ENCODE data around the gene JAKMIP1. TPM values are rescaled to one million over a fixed set of nuclear protein-coding genes. Genes with fewer than 3 reads are reported as not detected.

Gene JAKMIP1
- total and polyA plus RNA-seq, 4 donors: 0.08 to 0.46 (median 0.22) TPM

- Histone ChIP-seq H3K27me3 (ENCODE audit: control insufficient read depth in 3 of 3, insufficient read depth in 3 of 3, low read length in 2 of 3) (peaks cover 0 to 2% (median 0%) of the 10 kb centered on the region in 3 donors), H3K9me3 (ENCODE audit: control insufficient read depth in 4 of 4, insufficient read depth in 3 of 4, low read length in 3 of 4) (peaks cover 0 to 14% (median 0%) of the 10 kb centered on the region in 4 donors), H3K36me3 (ENCODE audit: control insufficient read depth in 4 of 4, insufficient read depth in 4 of 4, low read length in 4 of 4) (no peaks in the 10 kb centered on the region), H3K9ac (ENCODE audit: insufficient read depth in 1 of 2, low read length in 2 of 2) (no peak overlapping the region), H3K27ac (ENCODE audit: low read depth in 1 of 2, low read length in 1 of 2) (no peak overlapping the region), H3K4me3 (no peak overlapping the region), H3K4me1 (ENCODE audit: control insufficient read depth in 5 of 5, insufficient read depth in 5 of 5, low read length in 5 of 5) (no peaks in the 10 kb centered on the region)
- ATAC-seq (ENCODE audit: insufficient read depth, low FRiP score) (no peak), DNase-seq (no peak)
- 50 to 68% methylated on average over 7 of the region's 7 CpGs for WGBS, 2 donors
- no peak for TF ChIP-seq CTCF (IDR thresholded peaks at IDR 0.05; ENCODE audit: control extremely low read depth, extremely low read depth)
These were observed 19.3 kb downstream of the JAKMIP1 start for GRCh38 chr4:6180841-6181631.

- no peak for DNase-seq
- no peak for ATAC-seq (ENCODE audit: insufficient read depth, low FRiP score)
- H3K9me3 ChIP-seq (ENCODE audit: control insufficient read depth in 4 of 4, insufficient read depth in 3 of 4, low read length in 3 of 4): peaks cover 0 to 12% (median 0%) of the 10 kb centered on the region in 4 donors
These were observed 21.0 kb downstream of the JAKMIP1 start for GRCh38 chr4:6179362-6179761.

GRCh38 chr4:6178757-6179156 is 21.6 kb downstream of the JAKMIP1 start:
- Histone ChIP-seq H3K4me1 (ENCODE audit: control insufficient read depth in 5 of 5, insufficient read depth in 5 of 5, low read length in 5 of 5) (no peaks in the 10 kb centered on the region), H3K36me3 (ENCODE audit: control insufficient read depth in 4 of 4, insufficient read depth in 4 of 4, low read length in 4 of 4) (no peaks in the 10 kb centered on the region), H3K9me3 (ENCODE audit: control insufficient read depth in 4 of 4, insufficient read depth in 3 of 4, low read length in 3 of 4) (peaks cover 0 to 12% (median 0%) of the 10 kb centered on the region in 4 donors), H3K9ac (ENCODE audit: insufficient read depth in 1 of 2, low read length in 2 of 2) (no peak overlapping the region), H3K4me3 (no peak overlapping the region), H3K27ac (ENCODE audit: low read depth in 1 of 2, low read length in 1 of 2) (no peak overlapping the region), H3K27me3 (ENCODE audit: control insufficient read depth in 3 of 3, insufficient read depth in 3 of 3, low read length in 2 of 3) (no peaks in the 10 kb centered on the region)
- TF ChIP-seq CTCF (IDR thresholded peaks at IDR 0.05; ENCODE audit: control extremely low read depth, extremely low read depth): no peak
- 53 to 73% methylated on average over 4 of the region's 4 CpGs for WGBS, 2 donors
- DNase-seq (no peak), ATAC-seq (ENCODE audit: insufficient read depth, low FRiP score) (no peak)

More at GRCh38 chr4:6179362-6179761, 21.0 kb downstream of the JAKMIP1 start:
- no peak overlapping the region for H3K4me3 ChIP-seq
- no peaks in the 10 kb centered on the region for H3K36me3 ChIP-seq (ENCODE audit: control insufficient read depth in 4 of 4, insufficient read depth in 4 of 4, low read length in 4 of 4)
- H3K4me1 ChIP-seq (ENCODE audit: control insufficient read depth in 5 of 5, insufficient read depth in 5 of 5, low read length in 5 of 5): no peaks in the 10 kb centered on the region
- H3K27ac ChIP-seq (ENCODE audit: low read depth in 1 of 2, low read length in 1 of 2): no peak overlapping the region
- WGBS, 2 donors: 36 to 76% methylated on average over 1 of the region's 1 CpG
- H3K27me3 ChIP-seq (ENCODE audit: control insufficient read depth in 3 of 3, insufficient read depth in 3 of 3, low read length in 2 of 3): no peaks in the 10 kb centered on the region
- no peak overlapping the region for H3K9ac ChIP-seq (ENCODE audit: insufficient read depth in 1 of 2, low read length in 2 of 2)
- TF ChIP-seq CTCF (IDR thresholded peaks at IDR 0.05; ENCODE audit: control extremely low read depth, extremely low read depth): no peak
